SHP77 treated with DMSO at 0.1 percent for 48 hours (cell line): ENCODE results near the gene MINDY4.

Source experiments
- DNase-seq: peaks from one replicate; lab custom pipeline; 2025; lab: John Stamatoyannopoulos, UW

Gene MINDY4

DNA sequence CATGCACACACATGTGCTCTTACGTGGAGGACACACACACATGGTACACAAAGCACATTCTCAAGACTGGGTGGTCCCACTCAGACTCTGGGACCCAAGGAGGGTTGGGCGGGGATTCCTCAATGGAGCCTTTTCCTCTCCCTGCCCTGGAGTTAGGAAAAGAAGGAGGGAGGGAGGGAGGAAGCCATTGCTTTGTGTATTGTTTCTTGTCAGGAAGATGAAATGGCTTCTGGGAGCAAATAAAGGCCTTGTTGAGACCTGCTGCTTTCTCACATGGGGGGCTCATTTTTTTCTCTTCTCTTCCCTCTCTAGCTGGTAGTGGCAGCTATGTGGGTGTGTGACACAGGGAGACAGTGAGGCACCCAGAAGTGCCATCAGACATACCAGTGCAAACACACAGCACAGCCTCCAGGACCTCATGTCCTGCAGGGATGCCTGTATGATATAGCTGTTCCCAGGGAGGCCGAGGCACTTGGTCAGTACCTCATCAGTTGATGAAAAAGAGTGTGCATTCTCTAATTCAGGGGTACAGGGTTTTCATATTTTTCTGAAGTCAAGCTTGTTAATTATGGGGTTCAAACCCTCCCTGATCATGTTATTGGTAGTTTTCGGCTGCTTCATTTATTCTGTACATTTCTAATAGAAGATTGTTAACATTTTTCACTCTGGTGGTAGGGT, 146.1 kb downstream of the MINDY4 start:
- no peak for DNase-seq

GRCh38 chr7:30918676-30919075, 147.5 kb downstream of the MINDY4 start:
- DNase-seq, result no peak

- DNase-seq, result no peak
Observed at GRCh38 chr7:30920021-30920583, 148.9 kb downstream of the MINDY4 start.

- no peak for DNase-seq
Observed at GRCh38 chr7:30920584-30921539, 149.6 kb downstream of the MINDY4 start.

- DNase-seq, result no peak
Observed at GRCh38 chr7:30921540-30922401, 150.6 kb downstream of the MINDY4 start.

DNA sequence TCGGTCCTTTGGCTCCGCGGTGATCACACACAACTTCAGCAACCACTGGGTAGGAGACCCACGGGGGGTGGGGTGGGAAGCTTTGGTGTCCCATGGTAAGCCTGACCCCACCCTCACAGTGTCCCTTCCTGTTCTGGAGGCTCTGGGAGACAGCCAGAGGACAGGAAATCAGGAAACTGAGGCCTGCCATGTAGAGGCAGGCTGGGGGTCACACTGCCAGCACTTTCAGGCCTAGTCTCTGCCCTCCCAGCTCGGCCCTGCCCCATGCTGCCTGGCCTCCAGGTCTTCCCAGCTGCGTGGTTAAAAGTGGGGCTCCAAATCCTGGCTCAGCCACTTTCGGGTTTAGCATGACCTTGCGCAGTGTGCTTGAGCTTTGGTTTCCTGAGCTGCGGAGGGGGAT, 151.4 kb downstream of the MINDY4 start:
- no peak for DNase-seq

DNA sequence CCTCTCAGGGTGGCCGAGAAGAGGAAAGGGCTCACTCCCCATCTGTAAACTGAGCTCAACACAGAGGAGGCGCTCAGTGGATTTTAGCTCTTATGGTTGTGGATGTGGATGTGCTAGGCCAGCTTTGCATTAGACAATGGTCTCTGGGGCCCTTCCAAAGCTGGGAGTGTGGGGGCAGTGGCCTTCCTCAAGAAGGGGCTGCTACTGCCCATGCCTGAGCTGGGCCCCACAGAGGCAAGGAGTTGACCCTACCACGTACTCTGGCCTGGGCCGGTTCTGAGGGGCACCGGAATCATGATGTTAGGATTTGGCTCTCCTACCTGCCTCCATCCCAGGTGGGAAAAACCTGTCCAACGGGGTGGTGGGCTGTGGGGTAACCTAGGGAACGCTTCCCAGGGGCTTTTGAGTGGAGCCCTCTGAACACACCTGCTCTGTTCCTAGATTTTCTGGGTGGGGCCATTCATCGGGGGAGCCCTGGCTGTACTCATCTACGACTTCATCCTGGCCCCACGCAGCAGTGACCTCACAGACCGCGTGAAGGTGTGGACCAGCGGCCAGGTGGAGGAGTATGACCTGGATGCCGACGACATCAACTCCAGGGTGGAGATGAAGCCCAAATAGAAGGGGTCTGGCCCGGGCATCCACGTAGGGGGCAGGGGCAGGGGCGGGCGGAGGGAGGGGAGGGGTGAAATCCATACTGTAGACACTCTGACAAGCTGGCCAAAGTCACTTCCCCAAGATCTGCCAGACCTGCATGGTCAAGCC, 152.0 kb downstream of the MINDY4 start:
- DNase-seq, result no peak

DNA sequence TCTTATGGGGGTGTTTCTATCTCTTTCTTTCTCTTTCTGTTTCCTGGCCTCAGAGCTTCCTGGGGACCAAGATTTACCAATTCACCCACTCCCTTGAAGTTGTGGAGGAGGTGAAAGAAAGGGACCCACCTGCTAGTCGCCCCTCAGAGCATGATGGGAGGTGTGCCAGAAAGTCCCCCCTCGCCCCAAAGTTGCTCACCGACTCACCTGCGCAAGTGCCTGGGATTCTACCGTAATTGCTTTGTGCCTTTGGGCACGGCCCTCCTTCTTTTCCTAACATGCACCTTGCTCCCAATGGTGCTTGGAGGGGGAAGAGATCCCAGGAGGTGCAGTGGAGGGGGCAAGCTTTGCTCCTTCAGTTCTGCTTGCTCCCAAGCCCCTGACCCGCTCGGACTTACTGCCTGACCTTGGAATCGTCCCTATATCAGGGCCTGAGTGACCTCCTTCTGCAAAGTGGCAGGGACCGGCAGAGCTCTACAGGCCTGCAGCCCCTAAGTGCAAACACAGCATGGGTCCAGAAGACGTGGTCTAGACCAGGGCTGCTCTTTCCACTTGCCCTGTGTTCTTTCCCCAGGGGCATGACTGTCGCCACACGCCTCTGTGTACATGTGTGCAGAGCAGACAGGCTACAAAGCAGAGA, 152.7 kb downstream of the MINDY4 start:
- no peak for DNase-seq

DNA sequence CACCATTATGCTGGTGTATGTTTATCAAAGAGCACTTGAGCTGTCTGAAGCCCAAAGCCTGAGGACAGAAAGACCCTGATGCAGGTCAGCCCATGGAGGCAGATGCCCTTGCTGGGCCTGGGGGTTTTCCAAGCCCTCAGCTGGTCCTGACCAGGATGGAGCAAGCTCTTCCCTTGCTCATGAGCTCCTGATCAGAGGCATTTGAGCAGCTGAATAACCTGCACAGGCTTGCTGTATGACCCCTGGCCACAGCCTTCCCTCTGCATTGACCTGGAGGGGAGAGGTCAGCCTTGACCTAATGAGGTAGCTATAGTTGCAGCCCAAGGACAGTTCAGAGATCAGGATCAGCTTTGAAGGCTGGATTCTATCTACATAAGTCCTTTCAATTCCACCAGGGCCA, 153.4 kb downstream of the MINDY4 start:
- DNase-seq, result no peak

DNA sequence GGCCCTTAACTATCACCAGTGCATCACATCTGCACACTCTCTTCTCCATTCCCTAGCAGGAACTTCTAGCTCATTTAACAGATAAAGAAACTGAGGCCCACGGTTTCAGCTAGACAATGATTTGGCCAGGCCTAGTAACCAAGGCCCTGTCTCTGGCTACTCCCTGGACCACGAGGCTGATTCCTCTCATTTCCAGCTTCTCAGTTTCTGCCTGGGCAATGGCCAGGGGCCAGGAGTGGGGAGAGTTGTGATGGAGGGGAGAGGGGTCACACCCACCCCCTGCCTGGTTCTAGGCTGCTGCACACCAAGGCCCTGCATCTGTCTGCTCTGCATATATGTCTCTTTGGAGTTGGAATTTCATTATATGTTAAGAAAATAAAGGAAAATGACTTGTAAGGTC, 153.9 kb downstream of the MINDY4 start:
- no peak for DNase-seq

DNA sequence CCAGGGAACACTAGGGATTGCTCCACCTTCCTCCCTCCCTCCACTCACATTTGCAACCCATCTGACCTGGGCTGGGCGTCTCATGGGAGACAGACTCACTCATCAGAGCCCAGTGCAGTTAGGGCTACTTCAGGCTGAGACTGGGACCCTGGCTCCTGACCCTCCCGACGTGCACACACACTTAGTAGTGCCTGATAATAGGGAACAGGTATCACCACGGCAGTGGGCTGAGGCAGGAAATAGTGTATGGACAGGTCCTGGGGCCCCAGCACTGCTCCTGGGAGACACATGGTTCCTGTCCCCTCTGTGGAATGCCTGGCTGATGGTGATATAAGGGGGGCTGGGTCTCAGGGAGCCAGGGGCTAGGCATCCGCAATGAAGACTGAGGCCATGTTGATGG, 154.7 kb downstream of the MINDY4 start:
- DNase-seq, result no peak

DNA sequence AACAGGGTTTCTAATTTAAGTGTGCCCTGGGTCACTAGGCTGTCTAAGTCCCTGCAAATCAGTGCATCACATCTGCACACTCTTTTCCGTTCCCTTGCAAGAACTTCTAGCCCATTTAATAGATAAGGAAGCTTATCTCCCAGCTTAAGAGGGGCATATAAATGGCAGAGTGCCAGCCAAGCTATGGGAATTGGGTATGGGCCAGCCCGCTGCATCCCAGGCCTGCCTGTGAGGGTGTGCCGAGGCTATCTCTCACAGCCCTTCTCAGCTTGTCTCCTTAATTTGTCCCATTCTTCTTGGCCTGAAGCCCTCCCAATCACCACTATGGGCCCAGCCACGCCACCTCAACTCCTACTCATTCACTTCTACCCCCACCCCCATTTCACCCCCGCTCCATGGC, 155.1 kb downstream of the MINDY4 start:
- DNase-seq, result no peak

DNA sequence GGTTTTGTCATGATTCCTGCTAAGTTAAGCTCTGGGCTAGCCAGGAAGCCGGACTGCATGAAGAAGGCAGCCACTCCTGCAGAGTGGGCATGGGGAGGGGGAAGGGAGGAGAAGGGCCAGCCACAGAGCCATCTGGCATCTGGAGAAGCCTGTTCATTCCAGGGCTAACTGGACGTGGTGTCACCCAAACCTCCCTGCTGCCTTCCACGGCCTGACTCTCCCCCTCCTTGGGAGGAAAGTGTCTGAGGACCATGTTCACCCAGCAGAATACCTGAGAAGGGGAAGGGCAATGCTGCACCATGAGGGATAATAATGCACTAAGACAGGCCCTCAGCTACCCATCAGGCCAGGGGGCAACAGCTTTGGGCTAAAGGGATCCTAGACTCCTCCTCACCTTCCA, 155.8 kb downstream of the MINDY4 start:
- no peak for DNase-seq

DNA sequence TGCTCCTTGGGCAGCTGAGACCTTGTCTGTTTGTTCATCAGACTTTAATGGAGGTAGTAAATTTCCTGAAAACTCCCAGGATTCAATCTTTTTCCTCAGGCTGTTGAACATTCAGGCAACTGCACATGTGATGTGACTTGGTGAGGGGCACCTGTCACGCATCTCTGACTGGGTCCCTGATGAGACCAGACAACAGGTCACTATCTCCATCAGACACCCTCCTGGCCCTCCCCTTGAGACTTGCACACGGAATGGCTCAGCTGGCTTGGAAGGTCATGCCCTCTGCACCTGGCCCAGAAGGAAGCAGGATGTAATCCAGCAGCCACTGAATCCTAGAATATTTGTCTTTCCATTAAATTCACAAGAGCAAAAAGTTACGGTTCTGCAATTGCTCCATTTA, 156.3 kb downstream of the MINDY4 start:
- DNase-seq, result no peak

GRCh38 chr7:30928254-30928872, 157.1 kb downstream of the MINDY4 start:
- no peak for DNase-seq

GRCh38 chr7:30929686-30930085, 158.5 kb downstream of the MINDY4 start:
- DNase-seq, result no peak

GRCh38 chr7:30930621-30931020, 159.4 kb downstream of the MINDY4 start:
- DNase-seq, result no peak

GRCh38 chr7:30931161-30931928, 160.1 kb downstream of the MINDY4 start:
- no peak for DNase-seq

DNA sequence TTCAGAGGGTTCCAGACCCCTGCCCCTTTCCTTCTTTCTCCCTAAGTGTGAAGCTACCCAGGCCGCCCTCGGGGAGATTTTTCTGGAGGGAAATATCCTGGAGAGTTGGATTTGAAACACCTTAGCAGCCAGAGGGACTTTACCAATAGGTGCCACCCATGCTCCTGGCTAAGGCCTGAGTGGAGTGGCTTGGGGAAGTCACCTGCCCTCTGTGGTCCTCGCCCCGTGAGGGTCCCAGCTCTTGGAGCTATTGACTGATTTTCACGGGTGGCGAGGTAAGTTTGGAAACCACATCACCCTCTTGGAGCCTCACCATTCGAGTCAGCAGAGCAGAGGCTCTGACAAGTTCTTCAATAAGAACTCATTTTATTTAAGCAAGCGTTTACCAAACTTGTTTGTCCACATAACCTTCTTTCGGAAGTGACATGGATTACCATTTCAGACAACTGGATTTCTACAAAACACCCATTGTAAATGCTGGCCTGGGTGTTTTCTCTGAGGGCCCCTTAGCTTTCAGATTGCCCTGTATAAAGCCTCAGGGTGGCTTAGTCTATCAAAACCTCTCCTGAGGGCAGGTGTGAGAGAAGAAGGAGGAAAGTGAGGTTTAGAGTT, 160.8 kb downstream of the MINDY4 start:
- no peak for DNase-seq
